Measurements from ENCODE around the gene ANKRD42.

ANKRD42 gene

GRCh38 chr11:83287631-83288030 is 94.1 kb downstream of the ANKRD42 start:
- no peak for DNase-seq (ENCODE audit: low spot score)

DNA sequence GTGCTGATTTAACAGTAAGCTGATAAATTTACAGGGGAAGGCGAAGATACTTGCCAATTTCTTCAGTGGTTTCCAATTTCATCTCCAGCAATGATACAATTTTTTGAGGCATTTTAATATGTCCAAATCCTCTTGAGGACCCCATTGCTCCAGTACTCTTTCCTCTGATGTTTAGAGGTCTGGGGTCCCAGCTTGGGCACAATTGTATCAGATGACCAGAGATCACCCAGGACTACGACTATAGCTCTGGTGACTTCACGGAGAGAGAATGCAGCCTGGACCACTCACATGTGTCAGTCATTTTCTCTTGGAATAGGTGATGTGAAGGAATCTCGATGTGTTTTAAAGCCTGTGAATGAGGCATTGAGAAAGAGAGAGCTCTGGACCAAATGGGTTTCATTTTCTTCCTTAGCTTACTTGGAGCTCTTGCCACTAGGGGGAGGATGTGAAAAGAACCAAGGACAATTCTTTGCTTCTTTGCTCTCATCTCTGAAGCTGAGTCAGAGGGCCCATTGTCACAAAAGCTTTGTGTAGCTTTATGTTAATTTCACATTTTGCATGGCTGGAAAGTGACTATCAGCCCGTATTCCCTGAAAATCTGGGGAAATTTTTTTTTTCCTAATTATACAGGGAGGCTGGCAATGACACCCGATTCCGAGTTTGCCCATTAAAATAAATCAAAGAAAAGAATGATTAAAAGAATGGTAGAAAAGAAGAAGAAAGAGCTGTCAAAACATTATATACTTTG is 99.4 kb downstream of the ANKRD42 start:
- DNase-seq (ENCODE audit: low spot score): peak; percentile 56

- DNase-seq (ENCODE audit: low spot score): no peak
Observed at GRCh38 chr11:83293457-83293774, 99.9 kb downstream of the ANKRD42 start.

GRCh38 chr11:83294208-83294607 is 100.7 kb downstream of the ANKRD42 start:
- no peak for DNase-seq (ENCODE audit: low spot score)

Data from LoVo (cell line).